CD4-positive, alpha-beta T cell (primary cell): ENCODE results near the gene URB1. TPM values are rescaled to one million over a fixed set of nuclear protein-coding genes. Genes with fewer than 3 reads are reported as not detected.

ENCODE experiments used
- ATAC-seq: fragments of 200-7000 bp; cut with Tn5 transposase; one replicate; pipeline ENCODE4 v1.10.0; 2022; ENCODE audit warnings: mild to moderate bottlenecking; ENCODE audit not compliant: poor library complexity
- CTCF ChIA-PET: fragments of 350-600 bp; sonication (Branson Sonifier 250); formaldehyde crosslinking; loops from one replicate; lab custom pipeline; 2021; ENCODE audit warnings: antibody characterized with exemption, inconsistent platforms; lab: Charles Lee
- POLR2A ChIA-PET: fragments of 350-600 bp; sonication (Branson Sonifier 250); formaldehyde crosslinking; loops from one replicate; lab custom pipeline; 2021; ENCODE audit warnings: antibody characterized with exemption, inconsistent platforms; lab: Charles Lee
- DNase-seq, 14 experiments: peaks; one replicate each; pipeline ENCODE4 v3.0.0-alpha.2; 2013 to 2020; ENCODE audit warnings: mixed read lengths in 2 of 14
- H3K27ac ChIP-seq, 2 donors: one replicate each; pipeline versions ENCODE4 v1.5.1 to v1.7.0; 2013; ENCODE audit warnings: low read length in 2 of 2, low read depth in 1 of 2, mild to moderate bottlenecking in 1 of 2
- H3K27me3 ChIP-seq, 2 experiments: 1 replicate in 1 of 2; 2 replicates in 1 of 2; pipeline versions ENCODE4 v1.6.1 to v1.7.0; 2013; ENCODE audit warnings: low read length in 2 of 2, control low read depth in 1 of 2, mild to moderate bottlenecking in 1 of 2, moderate library complexity in 1 of 2; ENCODE audit not compliant: insufficient read depth in 2 of 2, control insufficient read depth in 1 of 2
- H3K36me3 ChIP-seq: one replicate; pipeline ENCODE4 v1.6.1; 2013; ENCODE audit warnings: low read length, control low read depth; ENCODE audit not compliant: insufficient read depth
- H3K4me1 ChIP-seq: one replicate; pipeline ENCODE4 v1.6.1; 2013; ENCODE audit warnings: low read length, control low read depth; ENCODE audit not compliant: insufficient read depth
- H3K4me3 ChIP-seq: one replicate; pipeline ENCODE4 v1.5.1; 2013; ENCODE audit warnings: mild to moderate bottlenecking, low read length, moderate library complexity
- H3K9me3 ChIP-seq, 2 experiments: 1 replicate in 1 of 2; 2 replicates in 1 of 2; pipeline versions ENCODE4 v1.6.1 to v1.7.0; 2013; ENCODE audit warnings: low read length in 2 of 2, mild to moderate bottlenecking in 2 of 2, control low read depth in 1 of 2, moderate library complexity in 1 of 2; ENCODE audit not compliant: control insufficient read depth in 1 of 2, insufficient read depth in 1 of 2
- H3K27ac Mint-ChIP-seq: one replicate; pipeline ENCODE4 v1.8.0; 2020; ENCODE audit warnings: mixed read lengths
- H3K27me3 Mint-ChIP-seq: one replicate; pipeline ENCODE4 v1.8.0; 2021; ENCODE audit warnings: mixed read lengths
- H3K36me3 Mint-ChIP-seq: one replicate; pipeline ENCODE4 v1.8.0; 2021; ENCODE audit warnings: low read depth, mixed read lengths
- H3K4me1 Mint-ChIP-seq: one replicate; pipeline ENCODE4 v1.8.0; 2021; ENCODE audit warnings: low read depth, mixed read lengths
- H3K4me3 Mint-ChIP-seq: one replicate; pipeline ENCODE4 v1.8.0; 2020; ENCODE audit warnings: mild to moderate bottlenecking, mixed read lengths
- H3K9me3 Mint-ChIP-seq: one replicate; pipeline ENCODE4 v1.8.0; 2020; ENCODE audit warnings: mixed read lengths
- CTCF ChIP-seq: fragments of 200-600 bp; IDR thresholded peaks from one replicate; pipeline ENCODE4 v1.8.0; 2022; ENCODE audit warnings: antibody characterized with exemption, mild to moderate bottlenecking
- intact Hi-C, 2 experiments: fragments of 100-400 bp; cut with DNase I in 1 of 2; cut with micrococcal nuclease in 1 of 2; formaldehyde crosslinking; loops; one replicate each; pipeline versions ENCODE4 v1.15.1 to v1.9.0; 2023 to 2025; cut with DNase I, micrococcal nuclease
- total RNA-seq, 174 experiments: library from RNA in 2 of 174; stranded (reverse) in 2 of 174; gene quantifications; one replicate each; pipeline ENCODE4 v1.2.3 and lab custom pipeline; 2021 to 2026

The URB1 gene
- total RNA-seq, 2 experiments from 2014 or later, result 5.4 to 5.7 TPM

- H3K36me3 Mint-ChIP-seq, result peaks cover 81% of the 10 kb centered on the region
- DNase-seq, result no peak
- no peak for ATAC-seq
- no peak overlapping the region for H3K27ac Mint-ChIP-seq
- H3K36me3 ChIP-seq, result peaks cover 62% of the 10 kb centered on the region
- intact Hi-C loops, result no loop called here
- no peaks in the 10 kb centered on the region for H3K27me3 ChIP-seq
- H3K9me3 Mint-ChIP-seq, result no peaks in the 10 kb centered on the region
- no peak overlapping the region for H3K27ac ChIP-seq
- no peaks in the 10 kb centered on the region for H3K27me3 Mint-ChIP-seq
- no peak overlapping the region for H3K4me3 Mint-ChIP-seq
- CTCF ChIA-PET, result no interaction called here
- POLR2A ChIA-PET, result no interaction called here
- no peak overlapping the region for H3K4me3 ChIP-seq
- no peak for TF ChIP-seq CTCF
- no peaks in the 10 kb centered on the region for H3K4me1 ChIP-seq
- no peaks in the 10 kb centered on the region for H3K4me1 Mint-ChIP-seq
- H3K9me3 ChIP-seq, result no peaks in the 10 kb centered on the region
Observed at GRCh38 chr21:32314806-32315205, 78.0 kb downstream of the URB1 start.

GRCh38 chr21:32312976-32313375, 79.8 kb downstream of the URB1 start:
- H3K27ac Mint-ChIP-seq, result no peak overlapping the region
- peaks cover 62% of the 10 kb centered on the region for H3K36me3 Mint-ChIP-seq
- POLR2A ChIA-PET, result no interaction called here
- no peaks in the 10 kb centered on the region for H3K9me3 ChIP-seq
- CTCF ChIA-PET, result no interaction called here
- H3K27me3 Mint-ChIP-seq, result no peaks in the 10 kb centered on the region
- no peak for TF ChIP-seq CTCF
- no peak overlapping the region for H3K27ac ChIP-seq
- no peak overlapping the region for H3K4me3 Mint-ChIP-seq
- no peak for ATAC-seq
- no peaks in the 10 kb centered on the region for H3K4me1 ChIP-seq
- intact Hi-C loops, result no loop called here
- no peak for DNase-seq
- no peaks in the 10 kb centered on the region for H3K4me1 Mint-ChIP-seq
- H3K36me3 ChIP-seq, result peaks cover 44% of the 10 kb centered on the region
- no peak overlapping the region for H3K4me3 ChIP-seq
- no peaks in the 10 kb centered on the region for H3K9me3 Mint-ChIP-seq
- no peaks in the 10 kb centered on the region for H3K27me3 ChIP-seq

- TF ChIP-seq CTCF, result no peak
- Mint-ChIP-seq H3K36me3 (peaks cover 57% of the 10 kb centered on the region), H3K4me1 (no peaks in the 10 kb centered on the region), H3K27ac (no peak overlapping the region), H3K4me3 (no peak overlapping the region), H3K9me3 (no peaks in the 10 kb centered on the region), H3K27me3 (no peaks in the 10 kb centered on the region)
- POLR2A ChIA-PET, result no interaction called here
- Histone ChIP-seq H3K9me3 (no peaks in the 10 kb centered on the region), H3K27ac (no peak overlapping the region), H3K27me3 (no peaks in the 10 kb centered on the region), H3K4me3 (no peak overlapping the region), H3K36me3 (peaks cover 37% of the 10 kb centered on the region), H3K4me1 (no peaks in the 10 kb centered on the region)
- no peak for ATAC-seq
- no peak for DNase-seq
- CTCF ChIA-PET, result no interaction called here
- intact Hi-C loops, result no loop called here
Observed at GRCh38 chr21:32312326-32312725, 80.5 kb downstream of the URB1 start.
